Fibroblast of villous mesenchyme (primary cell): Measurements from ENCODE around the gene TOP1. TPM values are rescaled to one million over a fixed set of nuclear protein-coding genes. Genes with fewer than 3 reads are reported as not detected.

Source experiments
- DNase-seq: peaks from one replicate; pipeline ENCODE4 v3.0.0-alpha.2; 2010; ENCODE audit warnings: low read depth
- H3K4me3 ChIP-seq: 2 replicates; pipeline ENCODE4 v1.5.1; 2011; ENCODE audit warnings: low read depth, mild to moderate bottlenecking, low read length
- CTCF ChIP-seq: IDR thresholded peaks from 2 replicates; pipeline ENCODE4 v1.5.1; 2012; ENCODE audit warnings: low read depth, mild to moderate bottlenecking, low read length; ENCODE audit not compliant: insufficient read depth
- total RNA-seq: library from RNA; depleted of rRNA; stranded (reverse); fragments of >200 nt; gene quantifications from 2 replicates; pipeline ENCODE4 v1.2.3, GENCODE V29; 2012

TOP1 gene
- total RNA-seq, 1 donor = 19.9 TPM

GRCh38 chr20:40984496-40984895 is 44.1 kb upstream of the TOP1 start:
- TF ChIP-seq CTCF = no peak
- DNase-seq = no peak
- H3K4me3 ChIP-seq = no peak overlapping the region

GRCh38 chr20:40986774-40987173 is 41.8 kb upstream of the TOP1 start:
- no peak for DNase-seq

GRCh38 chr20:40990542-40991120 is 38.0 kb upstream of the TOP1 start:
- no peak overlapping the region for H3K4me3 ChIP-seq
- TF ChIP-seq CTCF = peak; percentile 93
- DNase-seq = peak; percentile 89

More at GRCh38 chr20:40986774-40987173, 41.8 kb upstream of the TOP1 start:
- TF ChIP-seq CTCF = no peak
- H3K4me3 ChIP-seq = no peak overlapping the region

- no peak overlapping the region for H3K4me3 ChIP-seq
- TF ChIP-seq CTCF = no peak
- no peak for DNase-seq
Observed at GRCh38 chr20:40991181-40991889, 37.3 kb upstream of the TOP1 start.

- TF ChIP-seq CTCF = no peak
Observed at GRCh38 chr20:40992349-40993113, 36.1 kb upstream of the TOP1 start.

GRCh38 chr20:40993794-40994540 is 34.7 kb upstream of the TOP1 start:
- TF ChIP-seq CTCF = no peak
- DNase-seq = peak; percentile 64
- no peak overlapping the region for H3K4me3 ChIP-seq

More at GRCh38 chr20:40992349-40993113, 36.1 kb upstream of the TOP1 start:
- DNase-seq = no peak
- H3K4me3 ChIP-seq = no peak overlapping the region
